Endothelial cell of umbilical vein (primary cell): Measurements from ENCODE around the gene STK24. TPM values are rescaled to one million over a fixed set of nuclear protein-coding genes. Genes with fewer than 3 reads are reported as not detected.

ENCODE experiments used
- BruUV-seq: library from RNA; stranded (reverse); fragments of 400-500 nt; replicated peaks from 2 replicates; lab custom pipeline; 2021; lab: Mats Ljungman, UMichigan
- CTCF ChIA-PET: fragments of 300-600, 350-600 bp; sonication (Branson Sonifier 250); formaldehyde crosslinking; loops from one replicate; lab custom pipeline; 2021; ENCODE audit warnings: antibody characterized with exemption, inconsistent platforms; lab: Charles Lee
- POLR2A ChIA-PET: fragments of 300-600, 350-600 bp; sonication (Branson Sonifier 250); formaldehyde crosslinking; loops from one replicate; lab custom pipeline; 2021; ENCODE audit warnings: antibody characterized with exemption, inconsistent platforms; lab: Charles Lee
- DNase-seq: peaks from one replicate; pipeline ENCODE4 v3.0.0-alpha.2; 2011; ENCODE audit warnings: low read depth, low spot score
- FAIRE-seq: peaks from 2 replicates; lab custom pipeline; 2011; peaks lifted over from hg19 to GRCh38; lab: Jason Lieb, UNC
- H2AFZ ChIP-seq: 2 replicates; pipeline ENCODE4 v1.6.0; 2012; ENCODE audit warnings: low read depth, low read length, control low read depth, inconsistent platforms
- H3K27ac ChIP-seq: 2 replicates; pipeline ENCODE4 v1.5.1; 2011; ENCODE audit warnings: low read depth, mild to moderate bottlenecking, control low read depth, low read length, moderate library complexity; ENCODE audit not compliant: insufficient read depth
- H3K27me3 ChIP-seq, 2 experiments: 2 replicates each; pipeline versions ENCODE4 v1.6.0 to v1.6.1; 2011; ENCODE audit warnings: low read length in 2 of 2, mixed read lengths in 1 of 2; ENCODE audit not compliant: control insufficient read depth in 2 of 2, insufficient read depth in 2 of 2
- H3K36me3 ChIP-seq, 2 experiments: 2 replicates in 1 of 2; 3 replicates in 1 of 2; pipeline ENCODE4 v1.5.1; 2011; ENCODE audit warnings: low read length in 2 of 2, mild to moderate bottlenecking in 1 of 2, moderate library complexity in 1 of 2; ENCODE audit not compliant: control insufficient read depth in 2 of 2, insufficient read depth in 2 of 2; ENCODE audit errors: extremely low read depth in 1 of 2
- H3K4me1 ChIP-seq: 3 replicates; pipeline ENCODE4 v1.5.1; 2011; ENCODE audit warnings: mild to moderate bottlenecking, low read length; ENCODE audit not compliant: control insufficient read depth, insufficient read depth; ENCODE audit errors: extremely low read depth
- H3K4me2 ChIP-seq: 2 replicates; pipeline ENCODE4 v1.6.1; 2011; ENCODE audit warnings: low read length, control low read depth, mixed read lengths; ENCODE audit not compliant: insufficient read depth
- H3K4me3 ChIP-seq, 3 experiments: fragments of 200-600 bp in 1 of 3; sonication (generic), shearing (Covaris generic) in 1 of 3; replicated peaks in 1 of 3; 2 replicates each; pipeline ENCODE4 v1.5.1; 2011 to 2016; ENCODE audit warnings: control low read depth in 3 of 3, low read length in 3 of 3, mild to moderate bottlenecking in 2 of 3, inconsistent platforms in 1 of 3, low read depth in 1 of 3, moderate library complexity in 1 of 3; ENCODE audit not compliant: insufficient read depth in 1 of 3
- H3K79me2 ChIP-seq: 2 replicates; pipeline ENCODE4 v1.6.0; 2012; ENCODE audit warnings: low read length, inconsistent platforms; ENCODE audit not compliant: control insufficient read depth, insufficient read depth
- H3K9ac ChIP-seq: replicated peaks from 2 replicates; pipeline ENCODE3; 2011; ENCODE audit warnings: low read length, control low read depth; ENCODE audit not compliant: insufficient read depth; ENCODE audit errors: extremely low read depth
- H3K9me1 ChIP-seq: replicated peaks from 3 replicates; pipeline ENCODE4 v1.6.0; 2011; ENCODE audit warnings: mild to moderate bottlenecking, low read length; ENCODE audit not compliant: control insufficient read depth, insufficient read depth; ENCODE audit errors: extremely low read depth
- H3K9me3 ChIP-seq: replicated peaks from 2 replicates; pipeline ENCODE4 v1.5.1; 2012; ENCODE audit warnings: low read length, inconsistent platforms; ENCODE audit not compliant: control insufficient read depth, insufficient read depth
- H4K20me1 ChIP-seq: replicated peaks from 2 replicates; pipeline ENCODE3; 2011; ENCODE audit warnings: mild to moderate bottlenecking, low read length; ENCODE audit not compliant: control insufficient read depth, insufficient read depth; ENCODE audit errors: extremely low read depth
- CTCF ChIP-seq, 2 donors: IDR thresholded peaks; 1 replicate in 1 of 2; 2 replicates in 1 of 2; pipeline ENCODE4 v1.5.1; 2011; ENCODE audit warnings: low read length in 2 of 2, mild to moderate bottlenecking in 2 of 2, moderate library complexity in 2 of 2, control low read depth in 1 of 2, inconsistent platforms in 1 of 2, low read depth in 1 of 2; ENCODE audit not compliant: insufficient read depth in 1 of 2; ENCODE audit errors: extremely low read depth in 1 of 2
- EZH2 ChIP-seq: IDR thresholded peaks from 2 replicates; pipeline ENCODE4 v1.6.1; 2012; ENCODE audit warnings: borderline replicate concordance, low read depth, mild to moderate bottlenecking, moderate library complexity, low read length, inconsistent platforms; ENCODE audit not compliant: severe bottlenecking
- FOS ChIP-seq: IDR thresholded peaks from 2 replicates; pipeline ENCODE4 v1.6.1; 2011; ENCODE audit warnings: mild to moderate bottlenecking, low read length, moderate library complexity, borderline replicate concordance; ENCODE audit not compliant: insufficient read depth
- GATA2 ChIP-seq: IDR thresholded peaks from 2 replicates; pipeline ENCODE4 v1.7.0; 2011; ENCODE audit warnings: low read depth, mild to moderate bottlenecking, moderate library complexity, mixed read lengths, low read length; ENCODE audit not compliant: insufficient read length, insufficient read depth
- JUN ChIP-seq: IDR thresholded peaks from 2 replicates; pipeline ENCODE4 v1.6.1; 2011; ENCODE audit warnings: borderline replicate concordance, low read depth; ENCODE audit not compliant: insufficient read length, insufficient read depth
- MYC ChIP-seq: IDR thresholded peaks from one replicate; pipeline ENCODE4 v1.6.1; 2011; ENCODE audit warnings: mild to moderate bottlenecking, low read depth, low read length
- POLR2A ChIP-seq: IDR thresholded peaks from 2 replicates; pipeline ENCODE4 v1.6.1; 2012; ENCODE audit warnings: low read depth, mild to moderate bottlenecking, control low read depth, low read length
- POLR2AphosphoS5 ChIP-seq: IDR thresholded peaks from 2 replicates; pipeline ENCODE4 v1.6.1; 2012; ENCODE audit warnings: low read depth, mild to moderate bottlenecking, control low read depth, low read length, moderate library complexity; ENCODE audit not compliant: insufficient read depth
- dilution Hi-C: fragments of 300-500 bp; cut with MboI; formaldehyde crosslinking; loops from one replicate; pipeline ENCODE4 v1.15.0; 2019; ENCODE audit warnings: low sequenced_read_pairs; ENCODE audit not compliant: extremely low pct_ligation_motif_present
- intact Hi-C: fragments of 100-400 bp; cut with micrococcal nuclease; formaldehyde crosslinking; loops from one replicate; pipeline ENCODE4 v1.10.0; 2022
- polyA plus RNA-seq, 4 experiments: library from polyadenylated mRNA; depleted of rRNA in 3 of 4; stranded (reverse) in 3 of 4; unstranded in 1 of 4; fragments of >200 nt; gene quantifications; 2 replicates each; pipeline versions ENCODE4 v1.2.1 to v1.2.3, GENCODE V29; 2011 to 2012; ENCODE audit warnings: missing spikeins in 1 of 4
- total RNA-seq: library from RNA; stranded (reverse); gene quantifications from 2 replicates; pipeline ENCODE4 v1.2.3, GENCODE V29; 2021
- TF ChIP-seq, protein P1 (sequence below): IDR thresholded peaks from 2 replicates; pipeline ENCODE4 v1.6.1; 2011; ENCODE audit not compliant: insufficient read depth, insufficient read length

The STK24 gene
- total and polyA plus RNA-seq, 2 donors (not counting 3 experiments of a cell fraction or from before 2014, with no cell fraction given): 43.3 to 100 TPM

DNA sequence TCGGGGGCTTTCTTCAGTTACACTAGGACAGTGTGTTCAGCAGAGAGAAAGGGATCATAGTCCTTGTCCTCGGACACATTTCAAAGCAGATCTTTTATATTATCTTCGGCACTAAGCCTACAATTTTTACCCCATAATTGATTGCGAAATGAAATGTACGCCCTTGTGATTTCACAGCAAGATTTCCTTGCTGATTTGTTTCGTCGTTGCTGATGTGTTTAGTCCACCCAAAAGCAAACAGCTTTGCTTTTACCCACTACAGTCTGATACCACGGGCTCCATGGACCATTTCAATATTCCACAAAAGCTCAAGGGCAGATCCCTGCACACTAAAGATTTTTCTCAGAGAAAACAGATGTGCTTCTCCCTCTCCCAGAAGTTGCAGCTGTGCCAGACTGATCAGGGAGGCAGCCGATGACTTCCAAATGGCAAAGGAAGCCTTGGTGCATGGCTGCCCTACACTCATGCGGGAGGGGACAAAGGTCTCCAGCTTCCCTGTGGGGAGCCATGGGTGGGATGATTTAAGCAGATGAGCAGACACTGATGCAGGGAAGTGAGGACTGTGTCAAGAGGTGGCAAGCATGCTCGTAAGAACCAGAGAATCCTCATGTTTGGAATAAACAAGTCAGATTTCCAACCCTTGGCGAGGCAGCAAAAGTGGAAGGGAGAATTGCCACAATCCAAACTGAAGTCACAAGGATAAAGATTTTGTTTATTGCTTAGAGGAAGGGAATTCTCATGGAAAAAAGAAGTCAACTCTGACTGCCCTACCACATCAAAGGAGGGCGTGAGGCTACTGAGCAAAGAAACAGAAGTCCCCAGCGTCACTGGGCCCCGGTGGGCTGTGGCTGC lies 81.1 kb downstream of the STK24 start:
- no peak for TF ChIP-seq POLR2AphosphoS5
- TF ChIP-seq EZH2: no peak
- TF ChIP-seq MYC: no peak
- no peak for TF ChIP-seq FOS
- TF ChIP-seq POLR2A: no peak
- no peak for TF ChIP-seq CTCF (IDR thresholded peaks at IDR 0.05; ENCODE audit: extremely low read depth in 1 of 2, insufficient read depth in 1 of 2, low read depth in 1 of 2, low read length in 2 of 2)
- TF ChIP-seq JUN: no peak
- TF ChIP-seq, protein P1, sequence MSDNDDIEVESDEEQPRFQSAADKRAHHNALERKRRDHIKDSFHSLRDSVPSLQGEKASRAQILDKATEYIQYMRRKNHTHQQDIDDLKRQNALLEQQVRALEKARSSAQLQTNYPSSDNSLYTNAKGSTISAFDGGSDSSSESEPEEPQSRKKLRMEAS: no peak
- no peak for TF ChIP-seq GATA2
- no peak overlapping the region for H3K4me3 ChIP-seq
- H3K9me3 ChIP-seq: no peaks in the 10 kb centered on the region
- H3K4me2 ChIP-seq: no peak overlapping the region
- H3K4me1 ChIP-seq: peaks cover 5% of the 10 kb centered on the region
- intact Hi-C loops: no loop called here
- H3K79me2 ChIP-seq: peaks cover 82% of the 10 kb centered on the region
- H3K9me1 ChIP-seq: no peaks in the 10 kb centered on the region
- no peak overlapping the region for H2AFZ ChIP-seq
- no peak for DNase-seq
- H3K27me3 ChIP-seq: no peaks in the 10 kb centered on the region
- no TSS peak for BruUV-seq
- no peaks in the 10 kb centered on the region for H4K20me1 ChIP-seq
- ChIA-PET POLR2A (no interaction called here), CTCF (interaction anchor here (0.9 to 1.6 kb wide), 5 partner anchors 11 to 177 kb away, joined by 3 to 5 read pairs (median 4); no protein-coding TSS in a partner anchor)
- no peak overlapping the region for H3K27ac ChIP-seq
- H3K36me3 ChIP-seq: peaks cover 2 to 13% of the 10 kb centered on the region in 2 experiments
- no peak for FAIRE-seq
- H3K9ac ChIP-seq: no peak overlapping the region
- dilution Hi-C loops: no loop called here
